CMK (cell line): ENCODE measurements around the gene RELT.

Experiments
- DNase-seq: peaks from one replicate; pipeline ENCODE4 v3.0.0-alpha.2; 2010; ENCODE audit warnings: low read depth

Gene RELT

GRCh38 chr11:73404506-73405145 lies 28.4 kb downstream of the RELT start:
- no peak for DNase-seq

- DNase-seq, result no peak
These were observed 28.9 kb downstream of the RELT start for GRCh38 chr11:73405146-73405510.

GRCh38 chr11:73406131-73406530 lies 29.9 kb downstream of the RELT start:
- no peak for DNase-seq

- no peak for DNase-seq
These were observed 30.4 kb downstream of the RELT start for GRCh38 chr11:73406619-73407018.

GRCh38 chr11:73409431-73409830 lies 33.2 kb downstream of the RELT start:
- no peak for DNase-seq

GRCh38 chr11:73410627-73411026 lies 34.4 kb downstream of the RELT start:
- DNase-seq, result no peak

- DNase-seq, result no peak
These were observed 34.8 kb downstream of the RELT start for GRCh38 chr11:73411031-73411430.

- DNase-seq, result no peak
These were observed 36.1 kb downstream of the RELT start for GRCh38 chr11:73412308-73412707.

- no peak for DNase-seq
These were observed 37.1 kb downstream of the RELT start for GRCh38 chr11:73413256-73413655.

GRCh38 chr11:73414977-73415651 lies 38.9 kb downstream of the RELT start:
- no peak for DNase-seq

- no peak for DNase-seq
These were observed 39.8 kb downstream of the RELT start for GRCh38 chr11:73415854-73416615.

GRCh38 chr11:73416786-73417185 lies 40.6 kb downstream of the RELT start:
- no peak for DNase-seq

- DNase-seq, result no peak
These were observed 43.9 kb downstream of the RELT start for GRCh38 chr11:73420136-73420535.

- no peak for DNase-seq
These were observed 46.7 kb downstream of the RELT start for GRCh38 chr11:73422886-73423285.

- DNase-seq, result no peak
These were observed 47.3 kb downstream of the RELT start for GRCh38 chr11:73423506-73423905.

GRCh38 chr11:73425108-73425507 lies 48.9 kb downstream of the RELT start:
- no peak for DNase-seq

- DNase-seq, result no peak
These were observed 50.1 kb downstream of the RELT start for GRCh38 chr11:73426219-73426850.

GRCh38 chr11:73428227-73428626 lies 52.0 kb downstream of the RELT start:
- DNase-seq, result no peak

GRCh38 chr11:73428699-73429098 lies 52.5 kb downstream of the RELT start:
- DNase-seq, result no peak

GRCh38 chr11:73429121-73429750 lies 53.0 kb downstream of the RELT start:
- no peak for DNase-seq

GRCh38 chr11:73430326-73430725 lies 54.1 kb downstream of the RELT start:
- no peak for DNase-seq

- DNase-seq, result no peak
These were observed 55.2 kb downstream of the RELT start for GRCh38 chr11:73431396-73431795.
